ENCODE results near the gene FBXO7. TPM values are rescaled to one million over a fixed set of nuclear protein-coding genes. Genes with fewer than 3 reads are reported as not detected.

The FBXO7 gene
- total RNA-seq, 3 donors from 2014 or later (not counting 1 experiment from before 2014, with no cell fraction given) = 173 to 208 (median 198) TPM

DNA sequence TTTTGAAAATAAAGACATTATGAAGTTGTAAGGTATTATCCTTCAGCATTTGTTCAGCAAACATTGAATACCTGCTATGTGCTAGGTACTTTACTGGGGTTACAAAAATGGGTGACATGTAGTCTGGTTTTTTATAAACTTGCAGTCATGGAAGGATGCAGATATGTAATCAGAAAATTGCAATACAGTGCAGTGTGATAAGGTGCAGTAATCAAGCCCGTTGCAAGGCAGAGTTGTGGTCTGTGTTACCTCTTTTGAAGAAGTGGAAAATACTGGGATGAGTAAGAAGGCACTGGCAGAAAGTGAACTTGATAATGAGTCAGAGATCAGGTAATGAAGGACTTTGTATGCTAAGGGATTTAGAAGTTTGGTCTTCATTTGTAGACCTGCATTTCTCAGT is 8.1 kb downstream of the FBXO7 start:
- Mint-ChIP-seq H3K9me3 (no peaks in the 10 kb centered on the region), H3K4me1 (peaks cover 30 to 34% of the 10 kb centered on the region in 2 donors), H3K4me3 (no peak overlapping the region), H3K27me3 (ENCODE audit: low read depth in 2 of 2) (no peaks in the 10 kb centered on the region), H3K27ac (no peak overlapping the region), H3K36me3 (peaks cover 8% of the 10 kb centered on the region)
- Histone ChIP-seq H3K4me3 (ENCODE audit: low read length) (no peak overlapping the region), H3K4me1 (ENCODE audit: control insufficient read depth, insufficient read depth, low read length) (peaks cover 6% of the 10 kb centered on the region), H3K27me3 (ENCODE audit: control insufficient read depth, insufficient read depth, low read length) (no peaks in the 10 kb centered on the region), H3K27ac (ENCODE audit: low read length) (no peak overlapping the region), H3K9me3 (ENCODE audit: control insufficient read depth, insufficient read depth, low read length) (no peaks in the 10 kb centered on the region), H3K36me3 (ENCODE audit: control insufficient read depth, insufficient read depth, low read length) (peaks cover 55% of the 10 kb centered on the region)
- 21% methylated on average over 1 of the region's 1 CpG for WGBS (ENCODE audit: insufficient coverage)
- DNase-seq (no peak), ATAC-seq (no peak)
- TF ChIP-seq, protein P1, sequence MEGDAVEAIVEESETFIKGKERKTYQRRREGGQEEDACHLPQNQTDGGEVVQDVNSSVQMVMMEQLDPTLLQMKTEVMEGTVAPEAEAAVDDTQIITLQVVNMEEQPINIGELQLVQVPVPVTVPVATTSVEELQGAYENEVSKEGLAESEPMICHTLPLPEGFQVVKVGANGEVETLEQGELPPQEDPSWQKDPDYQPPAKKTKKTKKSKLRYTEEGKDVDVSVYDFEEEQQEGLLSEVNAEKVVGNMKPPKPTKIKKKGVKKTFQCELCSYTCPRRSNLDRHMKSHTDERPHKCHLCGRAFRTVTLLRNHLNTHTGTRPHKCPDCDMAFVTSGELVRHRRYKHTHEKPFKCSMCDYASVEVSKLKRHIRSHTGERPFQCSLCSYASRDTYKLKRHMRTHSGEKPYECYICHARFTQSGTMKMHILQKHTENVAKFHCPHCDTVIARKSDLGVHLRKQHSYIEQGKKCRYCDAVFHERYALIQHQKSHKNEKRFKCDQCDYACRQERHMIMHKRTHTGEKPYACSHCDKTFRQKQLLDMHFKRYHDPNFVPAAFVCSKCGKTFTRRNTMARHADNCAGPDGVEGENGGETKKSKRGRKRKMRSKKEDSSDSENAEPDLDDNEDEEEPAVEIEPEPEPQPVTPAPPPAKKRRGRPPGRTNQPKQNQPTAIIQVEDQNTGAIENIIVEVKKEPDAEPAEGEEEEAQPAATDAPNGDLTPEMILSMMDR (IDR thresholded peaks at IDR 0.05) = no peak
- intact Hi-C loops (cut with micrococcal nuclease) = no loop called here

DNA sequence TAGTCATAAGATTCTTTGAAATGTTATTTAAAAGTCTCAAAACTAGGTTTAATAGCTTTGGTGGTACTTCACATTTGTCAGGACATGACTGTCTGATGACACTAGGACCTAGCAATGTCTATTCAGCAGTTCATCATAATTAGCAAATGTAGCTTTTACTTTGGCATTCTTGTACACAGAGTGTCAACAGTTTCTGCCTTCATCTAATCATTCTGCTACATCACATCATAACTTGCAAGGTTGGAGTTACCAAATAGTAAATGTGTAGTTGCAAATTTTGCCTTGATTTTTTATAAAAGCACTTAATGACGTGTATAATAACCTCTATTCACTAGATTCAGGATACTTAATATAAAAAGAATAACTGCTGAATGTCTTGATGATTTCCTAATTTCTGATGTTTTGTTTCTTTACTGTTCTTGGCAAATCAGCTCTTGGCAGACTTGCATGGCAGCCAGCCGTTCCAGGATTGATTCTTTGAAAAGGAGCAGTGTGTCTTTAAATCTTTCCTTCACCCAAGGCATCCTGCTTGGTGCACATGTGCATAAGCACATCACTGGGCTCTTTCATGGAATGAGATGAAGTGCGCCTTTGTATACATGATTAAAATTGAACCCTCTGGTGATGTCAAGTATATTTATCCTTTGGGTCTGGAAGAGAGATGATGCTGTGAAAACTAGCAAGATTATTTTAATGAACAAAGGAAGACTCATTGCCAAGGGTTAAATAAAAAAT is 12.2 kb downstream of the FBXO7 start:
- intact Hi-C loops (cut with micrococcal nuclease) = no loop called here
- H3K4me1 ChIP-seq (ENCODE audit: control insufficient read depth, insufficient read depth, low read length) = no peaks in the 10 kb centered on the region
- DNase-seq (no peak), ATAC-seq (no peak)
- peak overlapping the region in 1 of 2 donors; percentile 59 for H3K27ac Mint-ChIP-seq
- H3K9me3 Mint-ChIP-seq = no peaks in the 10 kb centered on the region
- H3K27me3 ChIP-seq (ENCODE audit: control insufficient read depth, insufficient read depth, low read length) = no peaks in the 10 kb centered on the region
- peaks cover 31% of the 10 kb centered on the region for H3K36me3 Mint-ChIP-seq
- H3K4me1 Mint-ChIP-seq = peaks cover 9 to 30% of the 10 kb centered on the region in 2 donors
- H3K4me3 ChIP-seq (ENCODE audit: low read length) = no peak overlapping the region
- H3K9me3 ChIP-seq (ENCODE audit: control insufficient read depth, insufficient read depth, low read length) = no peaks in the 10 kb centered on the region
- H3K36me3 ChIP-seq (ENCODE audit: control insufficient read depth, insufficient read depth, low read length) = peaks cover 75% of the 10 kb centered on the region
- H3K27ac ChIP-seq (ENCODE audit: low read length) = no peak overlapping the region
- H3K27me3 Mint-ChIP-seq (ENCODE audit: low read depth in 2 of 2) = no peaks in the 10 kb centered on the region
- 50% methylated on average over 2 of the region's 3 CpGs for WGBS (ENCODE audit: insufficient coverage)
- TF ChIP-seq, protein P1 (IDR thresholded peaks at IDR 0.05) = no peak
- H3K4me3 Mint-ChIP-seq = no peak overlapping the region

DNA sequence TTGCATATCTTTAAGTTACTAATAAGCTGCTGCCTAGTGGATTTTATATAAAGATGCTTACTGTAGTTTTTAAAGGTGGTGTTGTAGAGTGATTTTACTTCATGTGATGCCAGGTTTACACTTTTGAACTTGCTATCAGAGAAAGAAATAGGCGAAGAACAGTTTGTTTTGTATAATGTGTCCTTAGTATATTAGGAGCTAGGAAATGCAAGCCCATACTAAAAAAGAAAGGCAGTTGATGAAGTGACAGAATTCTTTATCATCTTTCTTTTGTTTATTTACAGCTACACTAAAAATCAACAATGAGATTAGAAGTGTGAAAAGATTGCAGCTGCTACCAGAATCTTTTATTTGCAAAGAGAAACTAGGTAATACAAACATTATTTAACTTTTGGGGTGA is 12.8 kb downstream of the FBXO7 start:
- peaks cover 14 to 30% of the 10 kb centered on the region in 2 donors for H3K4me1 Mint-ChIP-seq
- H3K27me3 Mint-ChIP-seq (ENCODE audit: low read depth in 2 of 2) = no peaks in the 10 kb centered on the region
- no peak overlapping the region for H3K27ac ChIP-seq (ENCODE audit: low read length)
- TF ChIP-seq, protein P1 (IDR thresholded peaks at IDR 0.05) = no peak
- peaks cover 79% of the 10 kb centered on the region for H3K36me3 ChIP-seq (ENCODE audit: control insufficient read depth, insufficient read depth, low read length)
- no peak overlapping the region for H3K4me3 ChIP-seq (ENCODE audit: low read length)
- no peaks in the 10 kb centered on the region for H3K9me3 ChIP-seq (ENCODE audit: control insufficient read depth, insufficient read depth, low read length)
- peak overlapping the region in 1 of 2 donors; percentile 59 for H3K27ac Mint-ChIP-seq
- intact Hi-C loops (cut with micrococcal nuclease) = no loop called here
- DNase-seq (no peak), ATAC-seq (no peak)
- H3K36me3 Mint-ChIP-seq = peaks cover 31% of the 10 kb centered on the region
- no peaks in the 10 kb centered on the region for H3K27me3 ChIP-seq (ENCODE audit: control insufficient read depth, insufficient read depth, low read length)
- no peaks in the 10 kb centered on the region for H3K4me1 ChIP-seq (ENCODE audit: control insufficient read depth, insufficient read depth, low read length)
- H3K9me3 Mint-ChIP-seq = no peaks in the 10 kb centered on the region
- 100% methylated on average over 1 of the region's 1 CpG for WGBS (ENCODE audit: insufficient coverage)
- no peak overlapping the region for H3K4me3 Mint-ChIP-seq

DNA sequence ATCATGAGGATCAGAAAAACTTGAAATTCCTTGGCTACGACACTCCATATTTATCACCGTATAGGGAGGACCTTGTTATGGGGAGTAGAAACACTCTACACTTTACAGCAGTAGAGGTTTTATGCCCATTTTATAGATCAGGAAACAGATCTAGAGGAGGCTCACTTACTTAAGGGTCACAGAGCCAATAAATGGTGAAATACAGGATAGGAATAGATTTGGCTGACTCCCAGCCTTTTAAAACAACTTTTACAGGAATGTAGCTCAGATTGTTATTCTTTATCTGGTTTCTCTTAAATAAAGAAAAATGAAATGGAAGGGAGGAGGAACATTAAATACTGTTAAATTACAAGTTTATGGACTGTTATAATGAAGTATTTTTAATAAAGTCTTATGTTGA is 14.8 kb downstream of the FBXO7 start:
- DNase-seq = no peak
- H3K27me3 Mint-ChIP-seq (ENCODE audit: low read depth in 2 of 2) = no peaks in the 10 kb centered on the region
- peak overlapping the region in 1 of 2 donors; percentile 47 for H3K27ac Mint-ChIP-seq
- no peaks in the 10 kb centered on the region for H3K9me3 Mint-ChIP-seq
- no CpG with 5 or more reads among the region's 2 CpGs for WGBS (ENCODE audit: insufficient coverage)
- H3K4me1 Mint-ChIP-seq = peaks cover 14 to 30% of the 10 kb centered on the region in 2 donors
- no peak overlapping the region for H3K4me3 Mint-ChIP-seq
- Histone ChIP-seq H3K4me3 (ENCODE audit: low read length) (no peak overlapping the region), H3K9me3 (ENCODE audit: control insufficient read depth, insufficient read depth, low read length) (no peaks in the 10 kb centered on the region), H3K4me1 (ENCODE audit: control insufficient read depth, insufficient read depth, low read length) (no peaks in the 10 kb centered on the region), H3K27me3 (ENCODE audit: control insufficient read depth, insufficient read depth, low read length) (no peaks in the 10 kb centered on the region), H3K36me3 (ENCODE audit: control insufficient read depth, insufficient read depth, low read length) (peaks cover 86% of the 10 kb centered on the region), H3K27ac (ENCODE audit: low read length) (no peak overlapping the region)
- no peak for ATAC-seq
- intact Hi-C loops (cut with micrococcal nuclease) = no loop called here
- H3K36me3 Mint-ChIP-seq = peaks cover 40% of the 10 kb centered on the region
- TF ChIP-seq, protein P1 (IDR thresholded peaks at IDR 0.05) = no peak

All from natural killer cell (primary cell).